Measurements from ENCODE around the gene CALCB.

DNA sequence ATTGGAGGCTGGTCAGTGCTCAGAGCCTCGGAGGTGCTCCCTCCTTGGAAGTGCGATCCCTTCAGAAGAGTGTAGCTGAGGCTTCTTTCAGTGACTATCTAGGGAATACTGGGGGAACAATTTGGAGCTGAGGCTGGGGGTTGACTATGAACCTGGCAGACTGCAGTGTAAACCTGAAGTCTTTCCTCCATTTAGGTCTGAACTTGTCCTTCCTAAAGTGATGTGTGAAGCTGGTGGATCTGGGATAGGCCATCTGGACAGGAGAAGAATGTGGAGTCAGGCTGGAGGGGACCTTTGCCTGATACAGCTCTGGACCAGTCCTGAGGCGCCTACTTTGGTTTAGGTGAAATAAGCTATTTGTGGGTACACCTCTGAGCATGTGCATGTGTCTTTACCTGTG is 37.8 kb downstream of the CALCB start:
- TF ChIP-seq POLR2A (IDR thresholded peaks at IDR 0.05) (no peak), POLR2AphosphoS5 (IDR thresholded peaks at IDR 0.05; ENCODE audit: insufficient read depth in 1 of 2, low read depth in 1 of 2) (no peak)
- TF ChIP-seq, protein P1, sequence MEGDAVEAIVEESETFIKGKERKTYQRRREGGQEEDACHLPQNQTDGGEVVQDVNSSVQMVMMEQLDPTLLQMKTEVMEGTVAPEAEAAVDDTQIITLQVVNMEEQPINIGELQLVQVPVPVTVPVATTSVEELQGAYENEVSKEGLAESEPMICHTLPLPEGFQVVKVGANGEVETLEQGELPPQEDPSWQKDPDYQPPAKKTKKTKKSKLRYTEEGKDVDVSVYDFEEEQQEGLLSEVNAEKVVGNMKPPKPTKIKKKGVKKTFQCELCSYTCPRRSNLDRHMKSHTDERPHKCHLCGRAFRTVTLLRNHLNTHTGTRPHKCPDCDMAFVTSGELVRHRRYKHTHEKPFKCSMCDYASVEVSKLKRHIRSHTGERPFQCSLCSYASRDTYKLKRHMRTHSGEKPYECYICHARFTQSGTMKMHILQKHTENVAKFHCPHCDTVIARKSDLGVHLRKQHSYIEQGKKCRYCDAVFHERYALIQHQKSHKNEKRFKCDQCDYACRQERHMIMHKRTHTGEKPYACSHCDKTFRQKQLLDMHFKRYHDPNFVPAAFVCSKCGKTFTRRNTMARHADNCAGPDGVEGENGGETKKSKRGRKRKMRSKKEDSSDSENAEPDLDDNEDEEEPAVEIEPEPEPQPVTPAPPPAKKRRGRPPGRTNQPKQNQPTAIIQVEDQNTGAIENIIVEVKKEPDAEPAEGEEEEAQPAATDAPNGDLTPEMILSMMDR (IDR thresholded peaks at IDR 0.05): no peak

Data from vagina (tissue), 2 donors.